IMR-90 (cell line): ENCODE data around the gene HFM1. TPM values are rescaled to one million over a fixed set of nuclear protein-coding genes. Genes with fewer than 3 reads are reported as not detected.
"Not testable (repeated sequence)": the region's sequence is repeated elsewhere in the genome, so short reads cannot be mapped to it uniquely, and the experiment has no call there.

Experiments used
- ATAC-seq: fragments of 200-7000 bp; cut with Tn5 transposase; 2 replicates; pipeline ENCODE4 v1.9.1; 2020; ENCODE audit warnings: low read depth, mild to moderate bottlenecking, moderate library complexity
- BruUV-seq: library from RNA; stranded (reverse); fragments of 400-500 nt; replicated peaks from 2 replicates; lab custom pipeline; 2021; lab: Mats Ljungman, UMichigan
- CTCF ChIA-PET: fragments of 300-600 bp; formaldehyde crosslinking; extraction: SDS; loops from one replicate; lab custom pipeline; 2021; ENCODE audit warnings: antibody characterized with exemption; lab: Yijun Ruan, JAX
- POLR2A ChIA-PET: fragments of 300-600 bp; sonication (Branson Sonifier 250); formaldehyde crosslinking; loops from one replicate; lab custom pipeline; 2022; ENCODE audit warnings: antibody characterized with exemption; ENCODE audit not compliant: unreplicated experiment; lab: Charles Lee
- DNase-seq: peaks from one replicate; pipeline ENCODE4 v3.0.0; 2013
- H2AFZ ChIP-seq: replicated peaks from 2 replicates; pipeline ENCODE3; 2013; ENCODE audit warnings: low read length, mild to moderate bottlenecking; ENCODE audit not compliant: poor library complexity
- H2AK5ac ChIP-seq: 2 replicates; pipeline ENCODE4 v1.6.1; 2013; ENCODE audit warnings: low read depth, low read length, inconsistent platforms
- H2AK9ac ChIP-seq: replicated peaks from 2 replicates; pipeline ENCODE3; 2013; ENCODE audit warnings: mild to moderate bottlenecking, low read depth, low read length, moderate library complexity; ENCODE audit not compliant: poor library complexity
- H2BK120ac ChIP-seq: 2 replicates; pipeline ENCODE4 v1.6.1; 2013; ENCODE audit warnings: low read depth, low read length, inconsistent platforms
- H2BK15ac ChIP-seq: 3 replicates; pipeline ENCODE4 v1.6.1; 2013; ENCODE audit warnings: low read depth, low read length, inconsistent platforms
- H2BK20ac ChIP-seq: 2 replicates; pipeline ENCODE4 v1.6.1; 2013; ENCODE audit warnings: low read depth, mild to moderate bottlenecking, inconsistent platforms, low read length, moderate library complexity
- H2BK5ac ChIP-seq: 2 replicates; pipeline ENCODE4 v1.6.1; 2013; ENCODE audit warnings: mild to moderate bottlenecking, low read depth, low read length, inconsistent platforms; ENCODE audit not compliant: poor library complexity, severe bottlenecking
- H3K14ac ChIP-seq: replicated peaks from 2 replicates; pipeline ENCODE4 v1.6.1; 2013; ENCODE audit warnings: low read depth, low read length, inconsistent platforms
- H3K18ac ChIP-seq: 2 replicates; pipeline ENCODE4 v1.6.1; 2013; ENCODE audit warnings: low read depth, low read length, control low read depth
- H3K23ac ChIP-seq: 2 replicates; pipeline ENCODE4 v1.6.1; 2013; ENCODE audit warnings: low read depth, low read length, inconsistent platforms
- H3K27ac ChIP-seq: 2 replicates; pipeline ENCODE4 v1.5.1; 2013; ENCODE audit warnings: mild to moderate bottlenecking, control low read depth, low read length; ENCODE audit not compliant: insufficient read depth
- H3K27me3 ChIP-seq: 2 replicates; pipeline ENCODE4 v1.6.1; 2013; ENCODE audit warnings: low read length; ENCODE audit not compliant: control insufficient read depth, insufficient read depth
- H3K36me3 ChIP-seq: 2 replicates; pipeline ENCODE4 v1.6.1; 2013; ENCODE audit warnings: low read length, mixed read lengths; ENCODE audit not compliant: control insufficient read depth, insufficient read depth
- H3K4ac ChIP-seq: 2 replicates; pipeline ENCODE4 v1.6.1; 2013; ENCODE audit warnings: low read depth, low read length, inconsistent platforms
- H3K4me1 ChIP-seq: 2 replicates; pipeline ENCODE4 v1.6.1; 2013; ENCODE audit warnings: low read length, mixed read lengths; ENCODE audit not compliant: control insufficient read depth, insufficient read depth
- H3K4me2 ChIP-seq: 2 replicates; pipeline ENCODE4 v1.6.1; 2013; ENCODE audit warnings: low read depth, mild to moderate bottlenecking, control low read depth, low read length, moderate library complexity
- H3K4me3 ChIP-seq: 2 replicates; pipeline ENCODE4 v1.5.1; 2013; ENCODE audit warnings: low read depth, mild to moderate bottlenecking, control low read depth, low read length, moderate library complexity; ENCODE audit not compliant: insufficient read depth
- H3K56ac ChIP-seq: 2 replicates; pipeline ENCODE4 v1.6.1; 2013; ENCODE audit warnings: low read length, inconsistent platforms; ENCODE audit not compliant: insufficient read depth; ENCODE audit errors: extremely low read depth
- H3K79me1 ChIP-seq, 2 experiments: 2 replicates each; pipeline ENCODE4 v1.6.1; 2013; ENCODE audit warnings: low read length in 2 of 2, inconsistent platforms in 1 of 2, low read depth in 1 of 2
- H3K9ac ChIP-seq: 2 replicates; pipeline ENCODE4 v1.6.1; 2013; ENCODE audit warnings: low read depth, low read length, control low read depth
- H3K9me1 ChIP-seq: 2 replicates; pipeline ENCODE4 v1.6.1; 2013; ENCODE audit warnings: low read length, inconsistent platforms; ENCODE audit not compliant: insufficient read depth
- H3K9me3 ChIP-seq: 2 replicates; pipeline ENCODE4 v1.6.1; 2013; ENCODE audit warnings: low read length; ENCODE audit not compliant: control insufficient read depth, insufficient read depth
- H4K20me1 ChIP-seq: 2 replicates; pipeline ENCODE4 v1.6.1; 2013; ENCODE audit warnings: low read length, inconsistent platforms; ENCODE audit not compliant: insufficient read depth
- H4K5ac ChIP-seq: 2 replicates; pipeline ENCODE4 v1.6.1; 2013; ENCODE audit warnings: mild to moderate bottlenecking, low read depth, low read length, control low read depth
- H4K8ac ChIP-seq, 2 experiments: 2 replicates each; pipeline ENCODE4 v1.6.1; 2013; ENCODE audit warnings: low read depth in 2 of 2, low read length in 2 of 2, control low read depth in 1 of 2, inconsistent platforms in 1 of 2
- H4K91ac ChIP-seq: 2 replicates; pipeline ENCODE4 v1.6.1; 2013; ENCODE audit warnings: low read depth, low read length, inconsistent platforms; ENCODE audit not compliant: insufficient read depth
- WGBS, 2 experiments: methylation state at CpG; one replicate each; pipeline versions ENCODE4 v1.1.5 to v1.1.7; 2013; ENCODE audit warnings: missing lambda C conversion rate in 2 of 2; ENCODE audit not compliant: insufficient read length in 1 of 2; ENCODE audit errors: extremely low coverage in 2 of 2; 5-methylcytosine and 5-hydroxymethylcytosine counted together
- dilution Hi-C: fragments of 300-500 bp; cut with HindIII; formaldehyde crosslinking; loops from one replicate; pipeline ENCODE4 v1.14.3; 2018; ENCODE audit warnings: low sequenced_read_pairs; ENCODE audit not compliant: unreplicated experiment
- in situ Hi-C: fragments of 300-500 bp; cut with MboI; formaldehyde crosslinking; loops from 3 replicates; pipeline ENCODE4 v1.14.3; 2019; ENCODE audit warnings: low sequenced_read_pairs, inconsistent platforms, mixed read lengths
- intact Hi-C: fragments of 100-400 bp; cut with micrococcal nuclease; formaldehyde crosslinking; loops from 2 replicates; pipeline ENCODE4 v1.10.0; 2022
- polyA plus RNA-seq, 3 experiments: library from polyadenylated mRNA; depleted of rRNA; stranded (reverse); fragments of >200 nt; gene quantifications; 2 replicates each; pipeline ENCODE4 v1.2.3, GENCODE V29; 2012; ENCODE audit warnings: low replicate concordance in 1 of 3
- total RNA-seq: library from RNA; depleted of rRNA; stranded (reverse); fragments of >200 nt; gene quantifications from 2 replicates; pipeline ENCODE4 v1.2.3, GENCODE V29; 2012

Gene HFM1
- total and polyA plus RNA-seq, 2 of the 4 experiments (the other 2 are of a cell fraction) = 0.15 to 0.18 TPM

DNA sequence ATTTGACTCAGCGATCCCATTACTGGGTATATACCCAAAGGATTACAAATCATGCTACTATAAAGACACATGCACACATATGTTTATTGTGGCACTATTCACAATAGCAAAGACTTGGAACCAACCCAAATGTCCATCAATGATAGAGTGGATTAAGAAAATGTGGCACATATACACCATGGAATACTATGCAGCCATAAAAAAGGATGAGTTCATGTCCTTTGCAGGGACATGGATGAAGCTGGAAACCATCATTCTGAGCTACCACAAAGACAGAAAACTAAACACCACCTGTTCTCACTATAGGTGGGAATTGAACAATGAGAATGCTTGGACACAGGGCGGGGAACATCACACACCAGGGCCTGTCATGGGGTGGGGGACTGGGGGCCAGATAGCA lies 43.1 kb upstream of the HFM1 start:
- H3K79me1 ChIP-seq, BruUV-seq, H3K23ac ChIP-seq, H3K4ac ChIP-seq, H3K56ac ChIP-seq, H2BK5ac ChIP-seq, H4K91ac ChIP-seq, H3K27me3 ChIP-seq, H2AK5ac ChIP-seq, H2BK20ac ChIP-seq, CTCF ChIA-PET, DNase-seq, H3K4me3 ChIP-seq, H4K20me1 ChIP-seq, H2BK15ac ChIP-seq, H2AK9ac ChIP-seq, H3K9me3 ChIP-seq, POLR2A ChIA-PET, H3K27ac ChIP-seq, in situ Hi-C loops, H2AFZ ChIP-seq, intact Hi-C loops, H4K8ac ChIP-seq, H4K5ac ChIP-seq, ATAC-seq, H3K4me2 ChIP-seq, H3K14ac ChIP-seq, H3K36me3 ChIP-seq, H3K9me1 ChIP-seq, H3K4me1 ChIP-seq, H2BK120ac ChIP-seq, H3K18ac ChIP-seq, H3K9ac ChIP-seq, dilution Hi-C loops: not testable (repeated sequence)
- no CpG with 5 or more reads among the region's 2 CpGs for WGBS, 2 experiments

DNA sequence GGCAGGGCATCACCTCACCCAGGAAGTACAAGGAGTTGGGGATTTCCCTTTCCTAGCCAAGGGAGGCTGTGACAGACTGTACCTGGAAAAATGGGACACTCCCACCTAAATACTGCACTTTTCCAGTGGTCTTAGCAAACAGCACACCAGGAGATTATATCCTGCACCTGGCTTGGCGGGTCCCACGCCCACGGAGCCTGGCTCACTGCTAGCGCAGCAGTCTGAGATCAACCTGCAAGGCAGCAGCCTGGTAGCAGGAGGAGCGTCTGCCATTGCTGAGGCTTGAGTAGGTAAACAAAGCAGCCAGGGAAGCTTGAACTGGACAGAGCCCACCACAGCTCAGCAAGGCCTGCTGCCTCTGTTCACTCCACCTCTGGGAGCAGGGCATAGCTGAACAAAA lies 37.3 kb upstream of the HFM1 start:
- H3K9me1 ChIP-seq, H2BK20ac ChIP-seq, H3K27me3 ChIP-seq, dilution Hi-C loops, H4K5ac ChIP-seq, H3K56ac ChIP-seq, H3K14ac ChIP-seq, H2AK9ac ChIP-seq, H3K4me2 ChIP-seq, H3K9ac ChIP-seq, H3K18ac ChIP-seq, H2BK5ac ChIP-seq, H3K36me3 ChIP-seq, in situ Hi-C loops, H3K4ac ChIP-seq, H3K79me1 ChIP-seq, H2AK5ac ChIP-seq, H3K23ac ChIP-seq, H4K8ac ChIP-seq, POLR2A ChIA-PET, H2BK120ac ChIP-seq, DNase-seq, H2BK15ac ChIP-seq, H3K9me3 ChIP-seq, H4K91ac ChIP-seq, H4K20me1 ChIP-seq, CTCF ChIA-PET, H2AFZ ChIP-seq, H3K4me1 ChIP-seq, ATAC-seq, BruUV-seq, H3K27ac ChIP-seq, H3K4me3 ChIP-seq, intact Hi-C loops: not testable (repeated sequence)
- WGBS, 2 experiments = no CpG with 5 or more reads among the region's 5 CpGs
